ENCODE measurements around the gene CIC.

Gene CIC

GRCh38 chr19:42228641-42229040, 40.4 kb upstream of the CIC start:
- DNase-seq (ENCODE audit: low read depth), result no peak
- no peak overlapping the region for H3K4me3 ChIP-seq (ENCODE audit: low read depth, low read length)
- TF ChIP-seq, protein P1, sequence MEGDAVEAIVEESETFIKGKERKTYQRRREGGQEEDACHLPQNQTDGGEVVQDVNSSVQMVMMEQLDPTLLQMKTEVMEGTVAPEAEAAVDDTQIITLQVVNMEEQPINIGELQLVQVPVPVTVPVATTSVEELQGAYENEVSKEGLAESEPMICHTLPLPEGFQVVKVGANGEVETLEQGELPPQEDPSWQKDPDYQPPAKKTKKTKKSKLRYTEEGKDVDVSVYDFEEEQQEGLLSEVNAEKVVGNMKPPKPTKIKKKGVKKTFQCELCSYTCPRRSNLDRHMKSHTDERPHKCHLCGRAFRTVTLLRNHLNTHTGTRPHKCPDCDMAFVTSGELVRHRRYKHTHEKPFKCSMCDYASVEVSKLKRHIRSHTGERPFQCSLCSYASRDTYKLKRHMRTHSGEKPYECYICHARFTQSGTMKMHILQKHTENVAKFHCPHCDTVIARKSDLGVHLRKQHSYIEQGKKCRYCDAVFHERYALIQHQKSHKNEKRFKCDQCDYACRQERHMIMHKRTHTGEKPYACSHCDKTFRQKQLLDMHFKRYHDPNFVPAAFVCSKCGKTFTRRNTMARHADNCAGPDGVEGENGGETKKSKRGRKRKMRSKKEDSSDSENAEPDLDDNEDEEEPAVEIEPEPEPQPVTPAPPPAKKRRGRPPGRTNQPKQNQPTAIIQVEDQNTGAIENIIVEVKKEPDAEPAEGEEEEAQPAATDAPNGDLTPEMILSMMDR (IDR thresholded peaks at IDR 0.05; ENCODE audit: control insufficient read depth, extremely low read depth, insufficient read depth), result no peak

DNA sequence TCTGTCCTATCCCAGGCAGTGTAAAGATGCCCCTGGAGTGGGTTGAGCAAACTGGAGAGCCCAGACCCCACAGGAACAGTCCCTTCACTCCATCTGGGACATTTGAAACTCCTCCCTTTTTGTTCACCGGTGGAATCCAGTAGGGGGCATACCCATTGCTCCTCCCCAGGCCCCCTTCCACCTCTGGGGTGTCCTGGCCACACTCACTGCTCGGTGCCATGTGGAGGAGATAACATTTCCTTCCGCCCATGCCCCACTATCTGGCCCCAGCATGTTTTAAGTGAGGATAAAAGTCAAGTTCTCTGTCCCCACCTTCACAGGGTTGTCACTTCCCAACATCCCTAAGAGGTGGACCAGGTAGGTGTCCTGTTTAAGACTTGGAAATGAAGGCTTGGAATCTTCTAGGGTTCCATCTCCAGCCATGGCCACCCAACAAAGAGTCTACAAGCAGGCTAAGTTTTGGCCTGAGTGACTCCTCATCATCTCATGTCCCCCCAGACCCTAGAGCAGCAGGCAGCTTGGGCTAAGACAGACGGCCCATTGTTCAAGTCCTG, 39.7 kb upstream of the CIC start:
- no peak overlapping the region for H3K4me3 ChIP-seq (ENCODE audit: low read depth, low read length)
- DNase-seq (ENCODE audit: low read depth), result no peak
- TF ChIP-seq, protein P1 (IDR thresholded peaks at IDR 0.05; ENCODE audit: control insufficient read depth, extremely low read depth, insufficient read depth), result no peak

DNA sequence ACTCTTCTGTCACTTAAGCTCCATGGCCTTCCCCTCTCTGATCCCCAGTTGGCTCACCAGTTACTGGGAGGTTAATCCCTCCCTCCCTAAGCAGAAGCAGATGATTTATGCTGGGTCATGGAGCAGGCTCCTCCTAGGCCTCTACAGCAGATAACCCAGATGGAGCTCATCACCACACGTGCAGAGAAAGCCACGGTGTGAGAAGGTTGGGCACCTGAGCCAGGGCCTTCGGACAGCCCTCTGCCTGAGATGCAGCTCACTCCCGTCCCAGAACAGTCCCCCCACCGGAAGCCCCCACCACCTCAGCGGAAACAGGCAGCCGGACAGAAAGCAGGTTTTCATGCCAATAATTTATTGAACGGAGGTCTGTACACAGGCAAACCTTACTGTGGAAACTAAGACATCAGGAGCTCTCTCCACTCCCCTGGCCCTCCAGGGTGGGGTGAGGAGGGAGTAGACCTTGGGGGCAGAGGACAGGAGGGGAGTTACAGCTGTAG, 39.1 kb upstream of the CIC start:
- TF ChIP-seq, protein P1 (IDR thresholded peaks at IDR 0.05; ENCODE audit: control insufficient read depth, extremely low read depth, insufficient read depth), result no peak
- H3K4me3 ChIP-seq (ENCODE audit: low read depth, low read length), result no peak overlapping the region
- DNase-seq (ENCODE audit: low read depth), result no peak

- no peak overlapping the region for H3K4me3 ChIP-seq (ENCODE audit: low read depth, low read length)
- TF ChIP-seq, protein P1 (IDR thresholded peaks at IDR 0.05; ENCODE audit: control insufficient read depth, extremely low read depth, insufficient read depth), result no peak
- no peak for DNase-seq (ENCODE audit: low read depth)
These were observed 38.5 kb upstream of the CIC start for GRCh38 chr19:42230571-42230970.

DNA sequence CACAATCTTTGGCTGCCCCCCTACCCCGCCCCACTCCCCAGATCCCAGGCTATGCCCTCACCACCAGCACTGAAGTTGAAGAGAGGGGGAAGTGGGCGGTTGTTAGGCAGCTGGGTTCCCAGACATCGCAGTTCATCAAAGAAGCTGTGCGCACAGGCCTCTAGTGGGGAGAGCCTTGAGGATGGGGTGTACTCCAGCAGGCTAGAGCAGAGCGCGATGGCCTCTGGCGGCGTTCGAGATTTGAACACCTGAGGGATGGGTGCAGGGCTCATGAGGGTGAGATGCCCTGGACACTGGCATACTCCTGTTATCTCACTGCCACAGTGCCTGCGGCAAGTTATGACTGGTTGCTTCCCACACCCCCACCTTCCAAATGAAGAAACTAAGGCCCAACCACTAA, 36.6 kb upstream of the CIC start:
- TF ChIP-seq, protein P1 (IDR thresholded peaks at IDR 0.05; ENCODE audit: control insufficient read depth, extremely low read depth, insufficient read depth), result no peak
- no peak overlapping the region for H3K4me3 ChIP-seq (ENCODE audit: low read depth, low read length)
- no peak for DNase-seq (ENCODE audit: low read depth)

DNA sequence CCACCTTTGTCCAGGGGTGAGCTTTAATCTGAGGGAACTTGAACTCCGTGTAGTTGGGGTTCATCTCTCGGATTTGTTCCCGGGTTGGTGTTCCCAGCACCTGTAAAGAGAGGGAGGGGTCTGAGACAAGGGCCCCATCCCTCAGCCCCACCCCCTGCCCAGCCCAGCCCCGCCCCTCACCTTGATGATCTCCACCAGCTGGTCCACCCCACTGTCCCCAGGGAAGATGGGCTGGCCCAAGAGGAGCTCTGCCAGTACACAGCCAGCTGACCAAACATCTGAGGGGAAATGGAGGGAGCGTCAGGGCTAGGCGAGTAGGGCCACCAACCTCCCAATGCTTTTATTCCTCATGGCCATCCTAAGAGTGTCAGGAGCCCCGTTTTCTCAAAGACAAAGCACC, 35.9 kb upstream of the CIC start:
- no peak overlapping the region for H3K4me3 ChIP-seq (ENCODE audit: low read depth, low read length)
- DNase-seq (ENCODE audit: low read depth), result no peak
- TF ChIP-seq, protein P1 (IDR thresholded peaks at IDR 0.05; ENCODE audit: control insufficient read depth, extremely low read depth, insufficient read depth), result no peak

- no peak for DNase-seq (ENCODE audit: low read depth)
- TF ChIP-seq, protein P1 (IDR thresholded peaks at IDR 0.05; ENCODE audit: control insufficient read depth, extremely low read depth, insufficient read depth), result no peak
- H3K4me3 ChIP-seq (ENCODE audit: low read depth, low read length), result no peak overlapping the region
These were observed 35.3 kb upstream of the CIC start for GRCh38 chr19:42233678-42234292.
